Activated CD8-positive, alpha-beta memory T cell treated with anti-CD3 and anti-CD28 coated beads, Interleukin-2, amount 50 U/mL, for 48 hours (primary cell): ENCODE measurements around the gene LARP4B.

ENCODE experiments used
- DNase-seq: peaks from one replicate; pipeline ENCODE4 v3.0.0-alpha.2; 2020

Gene LARP4B

GRCh38 chr10:931326-932318, at the start of gene LARP4B:
TSS of gene LARP4B (minus strand) at chr10:931705. CDS start at chr10:885721, 45,984 bp downstream.
- peak; percentile 98 for DNase-seq

- no peak for DNase-seq
These were observed 49.1 kb upstream of the LARP4B start for GRCh38 chr10:980468-981093.

GRCh38 chr10:978826-979421, 47.4 kb upstream of the LARP4B start:
- no peak for DNase-seq

- DNase-seq, result no peak
These were observed 44.8 kb upstream of the LARP4B start for GRCh38 chr10:976316-976715.

GRCh38 chr10:974785-975074, 43.2 kb upstream of the LARP4B start:
- no peak for DNase-seq

- DNase-seq, result no peak
These were observed 42.7 kb upstream of the LARP4B start for GRCh38 chr10:974038-974784.

- no peak for DNase-seq
These were observed 41.3 kb upstream of the LARP4B start for GRCh38 chr10:972763-973162.

- no peak for DNase-seq
These were observed 40.1 kb upstream of the LARP4B start for GRCh38 chr10:971613-972012.

GRCh38 chr10:971150-971542, 39.6 kb upstream of the LARP4B start:
- DNase-seq, result no peak

GRCh38 chr10:970311-971149, 39.0 kb upstream of the LARP4B start:
- DNase-seq, result no peak

- DNase-seq, result no peak
These were observed 38.1 kb upstream of the LARP4B start for GRCh38 chr10:969473-970150.

- DNase-seq, result no peak
These were observed 37.2 kb upstream of the LARP4B start for GRCh38 chr10:968546-969199.

- DNase-seq, result no peak
These were observed 35.1 kb upstream of the LARP4B start for GRCh38 chr10:966466-967235.

- DNase-seq, result no peak
These were observed 33.5 kb upstream of the LARP4B start for GRCh38 chr10:964988-965417.

- DNase-seq, result no peak
These were observed 32.9 kb upstream of the LARP4B start for GRCh38 chr10:964321-964987.

- DNase-seq, result no peak
These were observed 32.1 kb upstream of the LARP4B start for GRCh38 chr10:963655-964054.

GRCh38 chr10:963186-963585, 31.7 kb upstream of the LARP4B start:
- DNase-seq, result no peak

GRCh38 chr10:962342-962741, 30.8 kb upstream of the LARP4B start:
- no peak for DNase-seq

GRCh38 chr10:958856-959255, 27.4 kb upstream of the LARP4B start:
- DNase-seq, result no peak

GRCh38 chr10:958106-958505, 26.6 kb upstream of the LARP4B start:
- no peak for DNase-seq
